Astrocyte (in vitro differentiated cells and primary cell): ENCODE measurements around the gene IGF2R.

Experiments
- EZH2 ChIP-seq: IDR thresholded peaks from 2 replicates; pipeline ENCODE4 v1.6.1; 2012; ENCODE audit warnings: mild to moderate bottlenecking, low read length, inconsistent platforms; ENCODE audit not compliant: insufficient read depth
- TF ChIP-seq, protein P1 (sequence below): IDR thresholded peaks from 2 replicates; pipeline ENCODE4 v1.5.1; 2011; ENCODE audit warnings: low read depth, mild to moderate bottlenecking, inconsistent platforms, low read length, moderate library complexity; ENCODE audit not compliant: insufficient read depth

- TF ChIP-seq, protein P1, sequence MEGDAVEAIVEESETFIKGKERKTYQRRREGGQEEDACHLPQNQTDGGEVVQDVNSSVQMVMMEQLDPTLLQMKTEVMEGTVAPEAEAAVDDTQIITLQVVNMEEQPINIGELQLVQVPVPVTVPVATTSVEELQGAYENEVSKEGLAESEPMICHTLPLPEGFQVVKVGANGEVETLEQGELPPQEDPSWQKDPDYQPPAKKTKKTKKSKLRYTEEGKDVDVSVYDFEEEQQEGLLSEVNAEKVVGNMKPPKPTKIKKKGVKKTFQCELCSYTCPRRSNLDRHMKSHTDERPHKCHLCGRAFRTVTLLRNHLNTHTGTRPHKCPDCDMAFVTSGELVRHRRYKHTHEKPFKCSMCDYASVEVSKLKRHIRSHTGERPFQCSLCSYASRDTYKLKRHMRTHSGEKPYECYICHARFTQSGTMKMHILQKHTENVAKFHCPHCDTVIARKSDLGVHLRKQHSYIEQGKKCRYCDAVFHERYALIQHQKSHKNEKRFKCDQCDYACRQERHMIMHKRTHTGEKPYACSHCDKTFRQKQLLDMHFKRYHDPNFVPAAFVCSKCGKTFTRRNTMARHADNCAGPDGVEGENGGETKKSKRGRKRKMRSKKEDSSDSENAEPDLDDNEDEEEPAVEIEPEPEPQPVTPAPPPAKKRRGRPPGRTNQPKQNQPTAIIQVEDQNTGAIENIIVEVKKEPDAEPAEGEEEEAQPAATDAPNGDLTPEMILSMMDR, result no peak
- TF ChIP-seq EZH2, result no peak
Measured at GRCh38 chr6:160130729-160131484, 162.0 kb downstream of the IGF2R start.
